Pons (tissue), 1 donor: ENCODE data around the gene SLC6A18.
A peak's percentile ranks its signal among the peaks of the same experiment; 100 is the strongest.

ENCODE experiments used
- DNase-seq: peaks from one replicate; pipeline ENCODE4 v3.0.0-alpha.2; 2016; ENCODE audit warnings: low spot score

SLC6A18 gene

GRCh38 chr5:1225081-1225480 lies at the start of gene SLC6A18:
Gene SLC6A18, plus strand, starts transcription at chr5:1225381. Its CDS starts 97 bp downstream, at chr5:1225478.
- DNase-seq: no peak

DNA sequence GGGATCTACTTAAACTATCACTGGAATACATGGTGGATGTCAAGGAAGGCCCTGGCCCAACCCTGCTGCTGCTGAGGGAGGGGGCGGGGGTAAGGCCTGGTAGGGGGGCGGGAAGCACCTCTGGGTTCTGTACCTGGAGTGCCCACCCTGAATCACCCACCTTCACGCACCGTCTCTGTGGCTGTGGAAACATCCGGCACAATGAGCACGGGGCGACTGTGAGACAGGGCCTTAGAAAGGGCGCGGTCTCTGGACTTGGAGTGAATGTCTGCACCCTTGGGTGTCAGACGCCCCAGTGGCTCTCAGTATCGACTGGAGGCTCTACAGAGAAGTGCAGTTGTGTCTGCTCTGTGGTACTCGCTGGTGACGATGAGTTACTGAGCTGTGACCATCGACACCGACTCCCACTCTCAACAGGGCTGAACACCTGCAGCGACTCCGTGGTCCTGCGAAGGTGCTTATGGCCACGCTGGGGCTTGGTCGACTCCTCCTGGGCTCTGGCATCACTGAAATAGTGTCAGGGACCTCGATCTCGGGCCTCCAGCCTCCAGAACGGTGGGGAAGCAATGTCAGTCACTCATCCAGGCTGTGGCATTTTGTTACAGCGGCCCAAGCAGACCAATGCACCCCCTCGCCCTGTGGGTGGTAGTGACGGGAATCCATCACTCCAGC lies 49.2 kb upstream of the SLC6A18 start:
- DNase-seq: no peak

- no peak for DNase-seq
Observed at GRCh38 chr5:1176473-1177391, 48.4 kb upstream of the SLC6A18 start.

DNA sequence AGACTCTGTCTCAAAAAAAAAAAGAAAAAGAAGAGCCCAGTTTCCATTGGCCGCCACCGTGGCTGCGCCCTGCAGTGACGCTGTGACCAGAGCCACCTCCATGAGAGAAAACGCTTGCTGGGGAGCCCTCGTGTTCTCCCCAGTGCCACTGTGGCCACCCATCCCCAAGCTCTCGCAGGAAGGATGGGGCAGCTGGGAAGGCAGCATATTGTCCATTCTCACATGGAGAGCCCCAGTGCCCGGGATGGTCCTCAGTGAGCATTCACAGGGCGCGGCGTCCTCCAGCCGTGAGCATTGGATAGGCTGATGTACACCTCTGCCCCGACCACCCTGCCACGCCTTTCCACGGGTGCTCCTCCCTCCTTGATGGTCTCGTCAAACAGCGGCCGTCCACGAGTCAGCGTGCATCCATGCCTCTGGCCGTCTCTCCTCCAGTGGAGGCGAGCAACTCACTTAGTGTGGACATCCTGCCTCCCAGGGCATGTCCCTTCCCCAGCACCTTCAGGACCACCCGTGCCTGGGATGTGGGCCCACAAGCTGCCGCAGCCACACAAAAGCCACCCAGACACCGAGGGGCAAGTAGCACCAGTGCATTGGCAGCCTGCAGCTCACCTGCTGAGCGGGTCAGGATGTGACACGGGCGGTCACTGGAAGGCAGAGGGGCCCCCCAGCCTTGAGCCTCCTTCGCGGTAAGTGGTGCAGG lies 47.2 kb upstream of the SLC6A18 start:
- no peak for DNase-seq

- DNase-seq: no peak
Observed at GRCh38 chr5:1178529-1179382, 46.4 kb upstream of the SLC6A18 start.

DNA sequence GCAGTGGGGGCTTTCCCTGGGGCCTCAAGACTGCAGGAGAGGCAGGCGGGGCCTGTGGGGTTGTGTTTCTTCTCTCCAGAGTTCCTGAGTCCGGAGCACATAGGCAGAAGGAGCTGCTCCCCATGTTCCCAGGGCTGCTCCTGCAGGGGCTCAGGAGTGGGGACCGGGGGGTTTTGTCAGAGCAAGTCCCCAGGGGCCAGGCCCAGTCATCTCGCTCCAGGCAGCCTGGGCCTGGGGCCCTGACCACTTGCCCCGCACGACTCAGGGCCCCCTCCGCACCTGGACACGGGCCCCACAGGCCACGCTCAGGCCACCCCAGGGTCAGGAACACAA lies 45.8 kb upstream of the SLC6A18 start:
- no peak for DNase-seq

GRCh38 chr5:1180096-1180495 lies 45.1 kb upstream of the SLC6A18 start:
- DNase-seq: no peak

- no peak for DNase-seq
Observed at GRCh38 chr5:1180841-1181271, 44.3 kb upstream of the SLC6A18 start.

- DNase-seq: no peak
Observed at GRCh38 chr5:1181451-1182359, 43.5 kb upstream of the SLC6A18 start.

DNA sequence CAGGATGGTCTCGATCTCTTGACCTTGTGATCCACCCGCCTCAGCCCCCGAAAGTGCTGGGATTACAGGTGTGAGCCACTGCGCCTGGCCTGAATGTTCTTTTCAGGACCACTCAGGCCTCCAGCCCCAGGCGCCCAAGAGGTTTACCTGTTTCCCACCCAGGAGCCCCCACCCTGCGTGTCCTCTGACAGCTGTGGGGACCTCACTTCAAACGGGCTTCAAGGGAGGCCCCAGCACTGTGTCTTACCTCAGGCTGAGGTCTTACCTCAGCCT lies 42.9 kb upstream of the SLC6A18 start:
- DNase-seq: no peak

- DNase-seq: peak; percentile 96
Observed at GRCh38 chr5:1182633-1183423, 42.4 kb upstream of the SLC6A18 start.

GRCh38 chr5:1183424-1184162 lies 41.6 kb upstream of the SLC6A18 start:
- DNase-seq: no peak

DNA sequence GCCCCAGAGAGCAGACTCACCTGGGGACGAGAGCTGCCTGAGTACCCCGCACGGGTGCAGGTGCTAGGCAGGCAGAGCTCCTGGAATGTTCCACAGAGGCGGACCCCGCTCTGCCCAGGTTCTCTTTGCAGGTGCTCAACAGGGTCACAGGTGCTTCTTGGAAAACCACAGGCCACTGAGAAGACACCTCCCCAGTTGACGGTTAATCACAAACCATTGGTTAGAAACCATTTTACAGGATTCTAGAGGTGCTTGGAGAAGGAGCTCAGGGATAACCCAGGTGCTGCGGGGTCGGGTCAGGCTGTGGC lies 41.1 kb upstream of the SLC6A18 start:
- DNase-seq: no peak

DNA sequence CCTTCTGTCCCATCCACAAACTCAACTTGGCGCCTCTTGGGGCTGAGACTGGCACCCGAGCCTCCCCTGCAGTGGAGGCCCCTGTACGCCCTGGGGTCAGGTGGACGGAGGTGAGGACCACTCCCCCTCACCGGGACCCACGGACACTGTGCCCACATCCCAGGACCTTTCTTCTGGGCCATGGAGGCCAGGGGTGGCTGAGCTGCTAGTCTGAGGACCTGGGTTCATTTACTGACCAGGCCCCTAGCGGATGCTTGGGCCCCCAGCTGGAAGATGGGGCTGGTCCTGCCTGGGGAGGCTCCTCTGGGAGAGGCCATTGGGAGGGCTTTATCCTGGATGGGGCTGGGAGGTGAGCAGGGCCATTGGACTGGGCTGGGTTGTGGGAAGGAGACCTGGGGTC lies 40.7 kb upstream of the SLC6A18 start:
- no peak for DNase-seq

GRCh38 chr5:1185038-1185627 lies 40.0 kb upstream of the SLC6A18 start:
- no peak for DNase-seq

- DNase-seq: no peak
Observed at GRCh38 chr5:1185629-1186350, 39.4 kb upstream of the SLC6A18 start.

- no peak for DNase-seq
Observed at GRCh38 chr5:1186351-1187233, 38.6 kb upstream of the SLC6A18 start.
